Measurements from ENCODE around the gene CDIP1. TPM values are rescaled to one million over a fixed set of nuclear protein-coding genes. Genes with fewer than 3 reads are reported as not detected.

CDIP1 gene
- total and polyA plus RNA-seq, 9 of the 15 experiments (the other 6 are each of a cell fraction or from before 2014, with no cell fraction given) = 0.29 TPM; not detected in 8

DNA sequence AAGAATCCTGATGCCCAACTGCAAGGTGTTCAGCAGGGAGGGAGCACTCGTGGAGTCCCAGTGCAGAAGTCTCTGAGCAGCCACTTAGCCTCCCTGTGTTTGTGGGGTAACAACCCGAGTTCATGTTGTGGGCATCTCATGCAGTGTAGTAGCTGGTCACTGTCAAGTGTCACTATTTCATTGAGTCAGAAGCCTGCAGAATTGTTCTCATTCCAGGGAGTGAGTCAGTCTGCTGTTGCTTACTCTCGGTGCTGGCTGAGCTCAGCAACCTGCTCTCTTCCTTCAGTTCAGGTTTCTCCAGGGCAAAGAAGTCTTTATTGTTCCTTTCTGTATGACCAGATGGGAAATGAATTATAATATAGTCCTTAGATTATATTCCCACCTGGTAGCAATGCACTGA, 38.3 kb downstream of the CDIP1 start (continued):
- TF ChIP-seq, protein P1, sequence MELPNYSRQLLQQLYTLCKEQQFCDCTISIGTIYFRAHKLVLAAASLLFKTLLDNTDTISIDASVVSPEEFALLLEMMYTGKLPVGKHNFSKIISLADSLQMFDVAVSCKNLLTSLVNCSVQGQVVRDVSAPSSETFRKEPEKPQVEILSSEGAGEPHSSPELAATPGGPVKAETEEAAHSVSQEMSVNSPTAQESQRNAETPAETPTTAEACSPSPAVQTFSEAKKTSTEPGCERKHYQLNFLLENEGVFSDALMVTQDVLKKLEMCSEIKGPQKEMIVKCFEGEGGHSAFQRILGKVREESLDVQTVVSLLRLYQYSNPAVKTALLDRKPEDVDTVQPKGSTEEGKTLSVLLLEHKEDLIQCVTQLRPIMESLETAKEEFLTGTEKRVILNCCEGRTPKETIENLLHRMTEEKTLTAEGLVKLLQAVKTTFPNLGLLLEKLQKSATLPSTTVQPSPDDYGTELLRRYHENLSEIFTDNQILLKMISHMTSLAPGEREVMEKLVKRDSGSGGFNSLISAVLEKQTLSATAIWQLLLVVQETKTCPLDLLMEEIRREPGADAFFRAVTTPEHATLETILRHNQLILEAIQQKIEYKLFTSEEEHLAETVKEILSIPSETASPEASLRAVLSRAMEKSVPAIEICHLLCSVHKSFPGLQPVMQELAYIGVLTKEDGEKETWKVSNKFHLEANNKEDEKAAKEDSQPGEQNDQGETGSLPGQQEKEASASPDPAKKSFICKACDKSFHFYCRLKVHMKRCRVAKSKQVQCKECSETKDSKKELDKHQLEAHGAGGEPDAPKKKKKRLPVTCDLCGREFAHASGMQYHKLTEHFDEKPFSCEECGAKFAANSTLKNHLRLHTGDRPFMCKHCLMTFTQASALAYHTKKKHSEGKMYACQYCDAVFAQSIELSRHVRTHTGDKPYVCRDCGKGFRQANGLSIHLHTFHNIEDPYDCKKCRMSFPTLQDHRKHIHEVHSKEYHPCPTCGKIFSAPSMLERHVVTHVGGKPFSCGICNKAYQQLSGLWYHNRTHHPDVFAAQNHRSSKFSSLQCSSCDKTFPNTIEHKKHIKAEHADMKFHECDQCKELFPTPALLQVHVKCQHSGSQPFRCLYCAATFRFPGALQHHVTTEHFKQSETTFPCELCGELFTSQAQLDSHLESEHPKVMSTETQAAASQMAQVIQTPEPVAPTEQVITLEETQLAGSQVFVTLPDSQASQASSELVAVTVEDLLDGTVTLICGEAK (IDR thresholded peaks at IDR 0.05) = no peak
- TF ChIP-seq, protein P1 (CRISPR knock-in tag; IDR thresholded peaks at IDR 0.05) = no peak
- TF ChIP-seq RBM39 (optimal IDR thresholded peaks at IDR 0.05; ENCODE audit: low read depth, low read length) = no peak
- no peak for TF ChIP-seq HNRNPUL1 (IDR thresholded peaks at IDR 0.05; ENCODE audit: low read length)
- no peak for TF ChIP-seq EP400 (IDR thresholded peaks at IDR 0.05)
- TF ChIP-seq, protein P2, sequence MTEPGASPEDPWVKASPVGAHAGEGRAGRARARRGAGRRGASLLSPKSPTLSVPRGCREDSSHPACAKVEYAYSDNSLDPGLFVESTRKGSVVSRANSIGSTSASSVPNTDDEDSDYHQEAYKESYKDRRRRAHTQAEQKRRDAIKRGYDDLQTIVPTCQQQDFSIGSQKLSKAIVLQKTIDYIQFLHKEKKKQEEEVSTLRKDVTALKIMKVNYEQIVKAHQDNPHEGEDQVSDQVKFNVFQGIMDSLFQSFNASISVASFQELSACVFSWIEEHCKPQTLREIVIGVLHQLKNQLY (CRISPR knock-in tag; conservative IDR thresholded peaks at IDR 0.05) = no peak
- TF ChIP-seq, protein P3, sequence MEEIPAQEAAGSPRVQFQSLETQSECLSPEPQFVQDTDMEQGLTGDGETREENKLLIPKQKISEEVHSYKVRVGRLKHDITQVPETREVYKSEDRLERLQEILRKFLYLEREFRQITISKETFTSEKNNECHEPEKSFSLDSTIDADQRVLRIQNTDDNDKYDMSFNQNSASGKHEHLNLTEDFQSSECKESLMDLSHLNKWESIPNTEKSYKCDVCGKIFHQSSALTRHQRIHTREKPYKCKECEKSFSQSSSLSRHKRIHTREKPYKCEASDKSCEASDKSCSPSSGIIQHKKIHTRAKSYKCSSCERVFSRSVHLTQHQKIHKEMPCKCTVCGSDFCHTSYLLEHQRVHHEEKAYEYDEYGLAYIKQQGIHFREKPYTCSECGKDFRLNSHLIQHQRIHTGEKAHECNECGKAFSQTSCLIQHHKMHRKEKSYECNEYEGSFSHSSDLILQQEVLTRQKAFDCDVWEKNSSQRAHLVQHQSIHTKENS (CRISPR knock-in tag; IDR thresholded peaks at IDR 0.05) = no peak
- TF ChIP-seq, protein P4, sequence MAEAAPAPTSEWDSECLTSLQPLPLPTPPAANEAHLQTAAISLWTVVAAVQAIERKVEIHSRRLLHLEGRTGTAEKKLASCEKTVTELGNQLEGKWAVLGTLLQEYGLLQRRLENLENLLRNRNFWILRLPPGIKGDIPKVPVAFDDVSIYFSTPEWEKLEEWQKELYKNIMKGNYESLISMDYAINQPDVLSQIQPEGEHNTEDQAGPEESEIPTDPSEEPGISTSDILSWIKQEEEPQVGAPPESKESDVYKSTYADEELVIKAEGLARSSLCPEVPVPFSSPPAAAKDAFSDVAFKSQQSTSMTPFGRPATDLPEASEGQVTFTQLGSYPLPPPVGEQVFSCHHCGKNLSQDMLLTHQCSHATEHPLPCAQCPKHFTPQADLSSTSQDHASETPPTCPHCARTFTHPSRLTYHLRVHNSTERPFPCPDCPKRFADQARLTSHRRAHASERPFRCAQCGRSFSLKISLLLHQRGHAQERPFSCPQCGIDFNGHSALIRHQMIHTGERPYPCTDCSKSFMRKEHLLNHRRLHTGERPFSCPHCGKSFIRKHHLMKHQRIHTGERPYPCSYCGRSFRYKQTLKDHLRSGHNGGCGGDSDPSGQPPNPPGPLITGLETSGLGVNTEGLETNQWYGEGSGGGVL (CRISPR knock-in tag; IDR thresholded peaks at IDR 0.05) = no peak
- no peak for TF ChIP-seq MCM3 (IDR thresholded peaks at IDR 0.05)
- no peak for TF ChIP-seq KHSRP (IDR thresholded peaks at IDR 0.05)
- TF ChIP-seq MCM7 (IDR thresholded peaks at IDR 0.05) = no peak
- TF ChIP-seq, protein P5, sequence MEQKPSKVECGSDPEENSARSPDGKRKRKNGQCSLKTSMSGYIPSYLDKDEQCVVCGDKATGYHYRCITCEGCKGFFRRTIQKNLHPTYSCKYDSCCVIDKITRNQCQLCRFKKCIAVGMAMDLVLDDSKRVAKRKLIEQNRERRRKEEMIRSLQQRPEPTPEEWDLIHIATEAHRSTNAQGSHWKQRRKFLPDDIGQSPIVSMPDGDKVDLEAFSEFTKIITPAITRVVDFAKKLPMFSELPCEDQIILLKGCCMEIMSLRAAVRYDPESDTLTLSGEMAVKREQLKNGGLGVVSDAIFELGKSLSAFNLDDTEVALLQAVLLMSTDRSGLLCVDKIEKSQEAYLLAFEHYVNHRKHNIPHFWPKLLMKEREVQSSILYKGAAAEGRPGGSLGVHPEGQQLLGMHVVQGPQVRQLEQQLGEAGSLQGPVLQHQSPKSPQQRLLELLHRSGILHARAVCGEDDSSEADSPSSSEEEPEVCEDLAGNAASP (IDR thresholded peaks at IDR 0.05) = no peak
